Dendritic cell treated with granulocyte-macrophage colony-stimulating factor and Interleukin-4, amounts not matched to agents 40 ng/mL and 50 ng/mL, for 4 days (primary cell): Measurements from ENCODE around the gene PLA2G4B.

Experiments used
- H3K27ac Mint-ChIP-seq: one replicate; pipeline ENCODE4 v1.8.0; 2022; ENCODE audit warnings: mild to moderate bottlenecking, mixed read lengths
- H3K27me3 Mint-ChIP-seq: one replicate; pipeline ENCODE4 v1.8.0; 2022; ENCODE audit warnings: mild to moderate bottlenecking, mixed read lengths
- H3K36me3 Mint-ChIP-seq: one replicate; pipeline ENCODE4 v1.8.0; 2022; ENCODE audit warnings: low read depth, mixed read lengths
- H3K4me1 Mint-ChIP-seq: one replicate; pipeline ENCODE4 v1.8.0; 2022; ENCODE audit warnings: low read depth, mixed read lengths
- H3K4me3 Mint-ChIP-seq: one replicate; pipeline ENCODE4 v1.8.0; 2022; ENCODE audit warnings: mild to moderate bottlenecking, moderate library complexity, mixed read lengths
- H3K9me3 Mint-ChIP-seq: one replicate; pipeline ENCODE4 v1.8.0; 2022; ENCODE audit warnings: mixed read lengths
- intact Hi-C: fragments of 100-400 bp; cut with micrococcal nuclease; formaldehyde crosslinking; loops from one replicate; pipeline ENCODE4 v1.15.0; 2022

PLA2G4B gene

DNA sequence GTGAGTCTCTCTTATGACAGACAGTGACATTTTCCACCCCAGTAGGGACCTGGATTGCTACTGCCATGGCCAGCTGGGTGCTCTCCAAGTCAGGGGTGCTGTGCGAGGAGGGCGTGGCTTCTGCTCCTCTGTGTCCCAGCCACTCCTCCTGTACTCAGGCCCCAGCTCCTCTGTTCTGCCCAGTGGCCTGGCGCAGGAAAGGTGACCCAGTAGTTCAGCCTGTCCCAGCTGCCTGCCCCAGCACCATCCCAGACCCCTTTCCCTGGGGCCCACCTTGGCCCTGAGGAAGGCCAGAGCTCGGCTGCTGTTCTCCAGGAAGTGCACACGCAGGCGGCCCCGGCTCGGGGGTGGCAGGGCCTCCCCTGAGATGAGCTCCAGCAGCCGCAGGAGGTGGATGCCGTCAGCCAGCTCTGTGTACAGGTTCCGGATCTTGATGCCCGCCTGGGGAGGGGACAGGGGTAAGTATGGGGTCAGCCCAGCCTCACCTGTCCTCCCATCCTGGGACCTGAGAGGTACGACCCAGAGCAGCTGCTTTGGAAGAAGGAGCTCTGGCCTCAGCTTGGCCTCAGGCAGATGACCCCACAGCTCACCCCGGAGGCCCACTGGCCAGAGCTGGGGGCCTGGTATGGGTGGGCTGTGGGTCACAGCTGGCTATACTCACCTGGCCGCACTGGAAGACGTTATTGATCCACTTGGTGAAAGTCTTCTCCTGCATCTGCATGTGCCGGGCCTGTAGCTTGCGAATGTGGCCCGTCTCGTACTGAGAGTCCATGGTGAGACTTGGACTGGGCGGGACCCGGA is 54.2 kb downstream of the PLA2G4B start:
- peaks cover 26% of the 10 kb centered on the region for H3K36me3 Mint-ChIP-seq
- intact Hi-C loops, result no loop called here
- H3K4me1 Mint-ChIP-seq, result peaks cover 44% of the 10 kb centered on the region
- peaks cover 2% of the 10 kb centered on the region for H3K27me3 Mint-ChIP-seq
- H3K4me3 Mint-ChIP-seq, result no peak overlapping the region
- no peaks in the 10 kb centered on the region for H3K9me3 Mint-ChIP-seq
- H3K27ac Mint-ChIP-seq, result peak overlapping the region; percentile 10

DNA sequence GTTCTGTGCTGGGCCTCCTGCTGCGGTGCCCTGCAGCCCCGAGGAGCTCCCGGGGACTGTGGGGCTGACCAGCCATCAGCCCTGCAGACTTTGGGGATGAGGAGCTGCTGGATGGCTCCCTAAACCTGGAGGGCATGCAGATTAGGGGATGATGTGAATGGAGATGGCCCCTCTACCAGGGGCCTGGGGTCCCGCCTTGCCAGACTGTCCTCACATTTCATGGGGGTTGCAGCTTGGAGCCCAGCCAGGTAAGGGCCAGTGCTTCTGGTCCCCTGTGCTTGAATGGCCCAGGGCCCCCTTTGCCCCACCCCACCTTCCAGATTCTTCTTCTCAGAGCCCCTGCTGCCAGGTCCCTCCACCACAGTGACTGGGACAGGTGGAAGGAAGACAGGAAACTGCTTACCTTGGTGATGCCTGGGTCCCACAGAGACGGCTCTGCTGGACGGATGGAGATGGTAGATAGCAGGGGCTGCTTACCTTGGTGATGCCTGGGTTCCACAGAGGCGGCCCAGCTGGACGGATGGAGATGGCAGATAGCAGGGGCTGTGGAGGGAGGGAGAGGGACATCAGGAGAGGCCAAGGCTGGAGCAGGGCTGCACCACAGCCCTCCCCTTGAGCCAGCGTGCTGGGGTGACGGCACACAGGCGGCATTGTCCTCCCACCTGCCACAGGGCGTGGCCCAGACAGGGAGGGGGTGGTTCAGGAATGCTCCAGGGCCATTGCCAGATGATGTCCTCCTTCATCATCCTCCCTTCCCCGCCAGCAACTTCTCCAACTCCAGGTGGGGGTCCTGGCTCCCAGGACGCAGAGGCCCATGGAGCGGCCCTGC is 55.0 kb downstream of the PLA2G4B start, which contains the start of gene SPTBN5:
Gene SPTBN5, minus strand, starts transcription at position 632 of the 829 bp plus-strand sequence. Its CDS starts 556 bp downstream, at position 76.
- Mint-ChIP-seq H3K27me3 (peaks cover 2% of the 10 kb centered on the region), H3K9me3 (no peaks in the 10 kb centered on the region), H3K4me3 (peak within 1 kb of the TSS; percentile 51), H3K27ac (peak within 1 kb of the TSS; percentile 83), H3K4me1 (peaks cover 41% of the 10 kb centered on the region), H3K36me3 (peaks cover 34% of the 10 kb centered on the region)
- intact Hi-C loops, result no loop called here

DNA sequence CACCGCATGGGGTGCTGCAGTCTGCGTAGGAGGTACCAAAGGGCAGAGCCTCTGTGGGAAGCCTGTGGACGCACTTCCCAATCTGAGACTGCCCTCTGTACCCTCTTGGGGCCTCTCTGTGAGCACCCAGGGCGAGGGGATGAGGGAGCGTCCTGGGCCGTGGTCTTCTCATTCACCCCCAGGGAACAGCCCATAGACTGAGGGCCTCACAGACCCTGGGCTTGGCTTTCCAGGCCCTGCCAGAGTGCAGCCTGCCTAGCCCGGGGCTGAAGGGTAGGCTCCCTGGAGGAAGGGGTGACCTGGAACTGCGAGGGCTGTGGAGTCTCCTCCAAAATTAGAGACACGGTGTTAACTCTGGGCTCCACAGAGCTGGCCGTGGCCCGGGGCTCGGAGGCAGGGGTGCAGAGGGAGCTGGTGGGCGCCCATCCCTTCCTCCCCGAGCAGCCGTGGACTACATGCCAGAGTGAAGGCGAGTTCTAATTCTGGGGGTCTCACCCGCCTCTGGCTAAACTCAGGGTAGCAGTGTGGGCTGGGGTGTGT is 55.7 kb downstream of the PLA2G4B start:
- Mint-ChIP-seq H3K27ac (peak overlapping the region; percentile 83), H3K36me3 (peaks cover 41% of the 10 kb centered on the region), H3K4me1 (peaks cover 34% of the 10 kb centered on the region), H3K9me3 (no peaks in the 10 kb centered on the region), H3K27me3 (peaks cover 2% of the 10 kb centered on the region), H3K4me3 (peak overlapping the region; percentile 51)
- intact Hi-C loops, result no loop called here

DNA sequence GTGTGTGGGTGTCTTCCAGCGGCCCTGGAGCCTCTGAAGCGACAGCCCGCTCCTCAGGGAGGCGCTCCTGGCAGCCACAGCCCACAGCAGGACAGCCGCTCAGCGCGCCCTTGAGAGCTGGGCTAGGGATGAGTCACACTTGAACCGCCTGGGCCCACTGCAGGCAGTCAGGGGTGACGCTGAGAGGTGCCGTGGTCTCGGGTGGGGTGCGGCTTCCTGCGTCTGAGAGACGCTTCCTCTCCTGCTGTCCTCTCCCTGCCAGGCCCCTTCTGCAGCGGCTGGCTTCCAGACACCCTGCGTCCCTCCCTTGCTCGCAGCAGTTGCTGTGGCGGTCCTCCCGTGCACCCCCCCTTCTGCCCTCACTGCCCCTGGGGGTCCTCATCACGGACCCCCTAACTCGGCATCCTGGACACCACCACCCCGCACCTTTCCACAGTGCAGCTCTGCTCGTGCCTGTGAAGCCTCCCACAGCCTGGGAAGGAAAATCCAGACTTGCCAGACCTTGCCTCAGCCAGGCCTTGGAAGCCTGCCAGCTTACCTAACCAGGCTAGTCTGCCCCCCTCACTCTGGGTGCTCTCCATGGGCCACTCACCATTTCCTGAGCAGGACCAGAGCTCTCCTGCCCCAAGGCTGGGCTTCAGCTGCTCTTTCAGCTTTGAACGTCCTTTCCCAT is 56.3 kb downstream of the PLA2G4B start:
- H3K27me3 Mint-ChIP-seq, result peaks cover 2% of the 10 kb centered on the region
- peak overlapping the region; percentile 51 for H3K4me3 Mint-ChIP-seq
- no peaks in the 10 kb centered on the region for H3K9me3 Mint-ChIP-seq
- H3K36me3 Mint-ChIP-seq, result peaks cover 47% of the 10 kb centered on the region
- peak overlapping the region; percentile 83 for H3K27ac Mint-ChIP-seq
- H3K4me1 Mint-ChIP-seq, result peaks cover 32% of the 10 kb centered on the region
- intact Hi-C loops, result no loop called here

DNA sequence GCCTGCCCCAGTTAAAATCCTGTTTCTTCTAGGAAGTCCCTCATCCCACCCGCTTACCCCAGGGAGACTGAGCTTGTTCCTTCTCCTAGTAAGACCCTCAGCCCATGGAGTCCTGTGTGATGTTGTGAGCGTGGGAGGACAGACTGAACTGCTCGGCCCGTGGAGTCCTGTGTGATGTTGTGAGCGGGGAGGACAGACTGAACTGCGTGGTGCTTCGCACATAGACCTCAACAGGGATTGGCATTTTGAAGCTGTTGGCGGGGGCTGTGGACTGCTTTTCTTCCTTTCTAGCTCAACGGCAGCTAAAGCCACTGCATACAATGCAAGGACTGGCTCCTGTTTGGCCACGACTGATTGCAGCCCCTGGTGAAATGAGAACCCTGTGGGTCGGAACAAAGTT is 56.8 kb downstream of the PLA2G4B start:
- peaks cover 2% of the 10 kb centered on the region for H3K27me3 Mint-ChIP-seq
- intact Hi-C loops, result no loop called here

DNA sequence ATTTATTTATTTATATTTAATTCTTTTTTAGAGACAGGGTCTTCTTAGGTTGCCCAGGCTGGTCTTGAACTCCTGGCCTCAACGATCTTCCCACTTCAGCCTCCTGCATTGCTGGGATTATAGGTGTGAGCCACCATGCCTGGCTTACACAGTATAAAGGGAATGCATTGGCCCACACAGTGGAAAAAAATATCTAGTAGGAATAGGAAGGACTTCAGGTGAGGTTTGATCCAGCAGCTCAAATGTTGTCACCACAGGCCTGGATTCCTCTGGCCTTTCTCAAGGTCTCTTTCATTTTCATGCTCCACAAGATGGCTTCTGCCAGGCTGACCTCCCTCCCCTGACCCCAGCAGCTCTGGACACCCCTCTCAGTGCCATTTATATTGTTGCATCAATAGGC is 57.3 kb downstream of the PLA2G4B start:
- peak overlapping the region; percentile 83 for H3K27ac Mint-ChIP-seq
- H3K4me3 Mint-ChIP-seq, result no peak overlapping the region
- peaks cover 57% of the 10 kb centered on the region for H3K36me3 Mint-ChIP-seq

More for the DNA sequence above, 56.8 kb downstream of the PLA2G4B start:
- no peaks in the 10 kb centered on the region for H3K9me3 Mint-ChIP-seq
- H3K4me3 Mint-ChIP-seq, result no peak overlapping the region
- H3K27ac Mint-ChIP-seq, result peak overlapping the region; percentile 83
- peaks cover 32% of the 10 kb centered on the region for H3K4me1 Mint-ChIP-seq
- H3K36me3 Mint-ChIP-seq, result peaks cover 53% of the 10 kb centered on the region

DNA sequence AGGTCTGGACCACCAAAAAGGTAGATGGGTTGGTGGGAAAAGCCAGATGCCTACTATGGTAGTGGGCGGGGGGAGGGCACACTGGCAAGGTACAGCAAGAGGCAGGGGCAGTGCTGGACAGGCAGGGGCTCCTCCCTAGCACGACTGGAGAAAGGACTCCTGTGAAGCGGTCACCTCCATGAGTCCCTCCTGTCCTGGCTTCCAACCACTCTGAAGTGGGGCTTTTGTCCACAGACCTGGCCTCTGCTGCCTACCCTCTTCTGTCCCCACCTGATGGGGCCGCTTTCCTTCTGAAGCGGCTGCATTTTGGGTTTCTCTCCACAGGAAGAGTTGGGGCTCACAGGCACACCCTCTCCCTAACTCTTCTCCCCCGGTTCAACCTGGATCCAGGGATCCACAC is 57.9 kb downstream of the PLA2G4B start:
- Mint-ChIP-seq H3K4me1 (peaks cover 32% of the 10 kb centered on the region), H3K27me3 (peaks cover 2% of the 10 kb centered on the region), H3K9me3 (no peaks in the 10 kb centered on the region), H3K27ac (peak overlapping the region; percentile 83), H3K36me3 (peaks cover 64% of the 10 kb centered on the region), H3K4me3 (no peak overlapping the region)
- intact Hi-C loops, result no loop called here

More for the DNA sequence above, 57.3 kb downstream of the PLA2G4B start:
- intact Hi-C loops, result no loop called here
- Mint-ChIP-seq H3K9me3 (no peaks in the 10 kb centered on the region), H3K4me1 (peaks cover 32% of the 10 kb centered on the region), H3K27me3 (peaks cover 2% of the 10 kb centered on the region)

DNA sequence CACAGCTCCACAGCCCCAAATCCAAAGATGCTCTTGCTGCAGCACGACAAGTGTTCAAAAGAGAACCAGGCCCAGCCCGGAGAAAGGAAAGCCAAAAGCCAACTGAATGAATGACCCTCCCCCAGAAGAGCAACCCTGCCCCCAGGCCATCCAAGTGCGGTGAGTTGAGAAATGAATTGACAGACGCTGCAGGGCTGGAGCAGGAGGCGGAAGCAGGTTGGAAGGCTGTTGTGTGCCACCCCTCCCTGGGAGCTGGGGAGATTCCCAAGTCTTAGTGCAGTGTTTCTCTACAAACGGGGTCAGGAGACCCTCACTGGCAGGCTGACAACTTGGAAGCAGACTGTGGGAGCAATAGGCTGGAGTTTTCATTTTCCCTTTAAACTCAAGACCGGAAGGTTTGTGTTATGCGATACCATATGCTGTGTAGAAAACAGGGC is 58.7 kb downstream of the PLA2G4B start:
- intact Hi-C loops, result no loop called here
- H3K27me3 Mint-ChIP-seq, result peaks cover under 1% of the 10 kb centered on the region
- H3K4me1 Mint-ChIP-seq, result peaks cover 31% of the 10 kb centered on the region
- H3K4me3 Mint-ChIP-seq, result no peak overlapping the region
- peaks cover 72% of the 10 kb centered on the region for H3K36me3 Mint-ChIP-seq
- H3K27ac Mint-ChIP-seq, result no peak overlapping the region
- no peaks in the 10 kb centered on the region for H3K9me3 Mint-ChIP-seq
